CD4-positive, alpha-beta T cell treated with Interleukin-21 for 1 hour (primary cell): ENCODE results near the gene COL28A1.

Source experiments
- DNase-seq: peaks from one replicate; pipeline ENCODE4 v3.0.0-alpha.2; 2020

Gene COL28A1

GRCh38 chr7:7557252-7557651 is 21.6 kb upstream of the COL28A1 start:
- no peak for DNase-seq

- DNase-seq, result no peak
Observed at GRCh38 chr7:7556852-7557251, 21.2 kb upstream of the COL28A1 start.

GRCh38 chr7:7554649-7555575 is 19.2 kb upstream of the COL28A1 start:
- no peak for DNase-seq

- no peak for DNase-seq
Observed at GRCh38 chr7:7554021-7554432, 18.4 kb upstream of the COL28A1 start.

GRCh38 chr7:7553386-7553785 is 17.7 kb upstream of the COL28A1 start:
- DNase-seq, result no peak

GRCh38 chr7:7552199-7552598 is 16.5 kb upstream of the COL28A1 start:
- DNase-seq, result no peak

- no peak for DNase-seq
Observed at GRCh38 chr7:7550663-7551062, 15.0 kb upstream of the COL28A1 start.

- no peak for DNase-seq
Observed at GRCh38 chr7:7548407-7548806, 12.7 kb upstream of the COL28A1 start.

GRCh38 chr7:7542251-7542835 is 6.7 kb upstream of the COL28A1 start:
- DNase-seq, result no peak

- no peak for DNase-seq
Observed at GRCh38 chr7:7539711-7540110, 4.0 kb upstream of the COL28A1 start.

GRCh38 chr7:7539152-7539551 is 3.5 kb upstream of the COL28A1 start:
- DNase-seq, result no peak

GRCh38 chr7:7537711-7538110 is 2.0 kb upstream of the COL28A1 start:
- no peak for DNase-seq

- DNase-seq, result no peak
Observed at GRCh38 chr7:7536396-7537019, 835 bp upstream of the COL28A1 start.

GRCh38 chr7:7533831-7534430 is 1.7 kb downstream of the COL28A1 start:
- no peak for DNase-seq

GRCh38 chr7:7529328-7529727 is 6.3 kb downstream of the COL28A1 start:
- no peak for DNase-seq

GRCh38 chr7:7527047-7527446 is 8.6 kb downstream of the COL28A1 start:
- DNase-seq, result no peak

GRCh38 chr7:7526006-7526405 is 9.7 kb downstream of the COL28A1 start:
- no peak for DNase-seq

GRCh38 chr7:7524121-7524520 is 11.6 kb downstream of the COL28A1 start:
- DNase-seq, result no peak

- no peak for DNase-seq
Observed at GRCh38 chr7:7522421-7522820, 13.3 kb downstream of the COL28A1 start.

- DNase-seq, result no peak
Observed at GRCh38 chr7:7521259-7521658, 14.4 kb downstream of the COL28A1 start.

GRCh38 chr7:7519528-7519927 is 16.1 kb downstream of the COL28A1 start:
- DNase-seq, result no peak

GRCh38 chr7:7519056-7519455 is 16.6 kb downstream of the COL28A1 start:
- DNase-seq, result no peak

GRCh38 chr7:7517754-7518153 is 17.9 kb downstream of the COL28A1 start:
- no peak for DNase-seq

GRCh38 chr7:7516662-7517061 is 19.0 kb downstream of the COL28A1 start:
- no peak for DNase-seq
